ENCODE data around the gene WDR33. TPM values are rescaled to one million over a fixed set of nuclear protein-coding genes. Genes with fewer than 3 reads are reported as not detected.

The WDR33 gene
- total and polyA plus RNA-seq, 2 of the 4 experiments (the other 2 are of a cell fraction), result 19.6 to 41.2 TPM

- 90% methylated on average over 5 of the region's 14 CpGs; no CpG with 5 or more reads in 1 of the 2 experiments for WGBS, 2 experiments (ENCODE audit: extremely low coverage in 2 of 2, insufficient read length in 1 of 2)
- Histone ChIP-seq H3K4ac (ENCODE audit: low read depth, low read length) (no peak overlapping the region), H4K8ac (ENCODE audit: low read depth in 2 of 2, low read length in 2 of 2) (no peak overlapping the region), H4K20me1 (ENCODE audit: insufficient read depth, low read length) (peaks cover 47% of the 10 kb centered on the region), H2BK120ac (ENCODE audit: low read depth, low read length) (no peak overlapping the region), H2AFZ (replicated peaks; ENCODE audit: low read length, poor library complexity) (peak overlapping the region; percentile 9), H2AK9ac (replicated peaks; ENCODE audit: low read depth, low read length, poor library complexity) (no peak overlapping the region), H3K9me1 (ENCODE audit: insufficient read depth, low read length) (peaks cover 20% of the 10 kb centered on the region), H3K4me3 (ENCODE audit: insufficient read depth, low read depth, low read length) (no peak overlapping the region), H3K27me3 (ENCODE audit: control insufficient read depth, insufficient read depth, low read length) (peaks cover under 1% of the 10 kb centered on the region; the same call in 1 of the 2 replicates), H2BK15ac (ENCODE audit: low read depth, low read length) (no peak overlapping the region), H3K4me1 (ENCODE audit: control insufficient read depth, insufficient read depth, low read length) (peaks cover 7% of the 10 kb centered on the region; the same call in 1 of the 2 replicates), H3K9me3 (ENCODE audit: control insufficient read depth, insufficient read depth, low read length) (no peaks in the 10 kb centered on the region), H3K23ac (ENCODE audit: low read depth, low read length) (no peak overlapping the region), H3K56ac (ENCODE audit: extremely low read depth, insufficient read depth, low read length) (no peak overlapping the region), H3K4me2 (ENCODE audit: low read depth, low read length) (no peak overlapping the region), H3K27ac (ENCODE audit: insufficient read depth, low read length) (no peak overlapping the region), H3K36me3 (ENCODE audit: control insufficient read depth, insufficient read depth, low read length) (no peaks in the 10 kb centered on the region), H2BK5ac (ENCODE audit: low read depth, low read length, poor library complexity, severe bottlenecking) (no peak overlapping the region), H2AK5ac (ENCODE audit: low read depth, low read length) (peak overlapping the region; percentile 21; the same call in 1 of the 2 replicates), H3K79me1 (ENCODE audit: low read depth in 1 of 2, low read length in 2 of 2) (peaks cover 13 to 50% of the 10 kb centered on the region in 2 experiments), H3K9ac (ENCODE audit: low read depth, low read length) (no peak overlapping the region), H4K91ac (ENCODE audit: insufficient read depth, low read depth, low read length) (no peak overlapping the region), H3K14ac (replicated peaks; ENCODE audit: low read depth, low read length) (no peak overlapping the region), H2BK20ac (ENCODE audit: low read depth, low read length) (no peak overlapping the region), H3K18ac (ENCODE audit: low read depth, low read length) (no peak overlapping the region), H4K5ac (ENCODE audit: low read depth, low read length) (no peak overlapping the region)
- POLR2A ChIA-PET (ENCODE audit: unreplicated experiment), result no interaction called here
- TF ChIP-seq FOS (IDR thresholded peaks at IDR 0.05; ENCODE audit: low read depth, low read length) (no peak), RAD21 (IDR thresholded peaks at IDR 0.05; ENCODE audit: low read length) (no peak), MAFK (IDR thresholded peaks at IDR 0.05; ENCODE audit: low read depth, low read length) (no peak), MXI1 (IDR thresholded peaks at IDR 0.05; ENCODE audit: borderline replicate concordance, low read depth, low read length) (no peak)
- in situ Hi-C loops (cut with MboI; ENCODE audit: low sequenced_read_pairs), result no loop called here
- DNase-seq (no peak), ATAC-seq (ENCODE audit: low read depth) (no peak)
- BruUV-seq (replicated peaks), result no TSS peak
- dilution Hi-C loops (cut with HindIII; ENCODE audit: low sequenced_read_pairs, unreplicated experiment), result no loop called here
- CTCF ChIA-PET, result no interaction called here
- intact Hi-C loops (cut with micrococcal nuclease), result no loop called here
These were observed 139.2 kb downstream of the WDR33 start for GRCh38 chr2:127671557-127672302.
